WTC11 (cell line): ENCODE measurements around the gene AMBN.

Experiments
- CREM ChIP-seq: sonication (generic); formaldehyde crosslinking; IDR thresholded peaks from 2 replicates; pipeline ENCODE4 v1.8.1; 2022; ENCODE audit warnings: mild to moderate bottlenecking, missing genetic modification reagents, moderate library complexity
- IRF2 ChIP-seq: sonication (generic); formaldehyde crosslinking; IDR thresholded peaks from 2 replicates; pipeline ENCODE4 v1.8.0; 2022; ENCODE audit warnings: low read depth, missing genetic modification reagents, borderline replicate concordance
- NFYB ChIP-seq: sonication (generic); formaldehyde crosslinking; conservative IDR thresholded peaks from 2 replicates; pipeline ENCODE4 v1.8.0; 2022; ENCODE audit warnings: low read depth, missing genetic modification reagents
- NR2C2 ChIP-seq: sonication (generic); formaldehyde crosslinking; IDR thresholded peaks from 2 replicates; pipeline ENCODE4 v1.8.0; 2022; ENCODE audit warnings: mild to moderate bottlenecking, missing genetic modification reagents
- TCF7 ChIP-seq: sonication (generic); formaldehyde crosslinking; IDR thresholded peaks from 2 replicates; pipeline ENCODE4 v1.8.0; 2022; ENCODE audit warnings: mild to moderate bottlenecking, low read depth, missing genetic modification reagents, moderate library complexity
- ZBTB21 ChIP-seq: sonication (generic); formaldehyde crosslinking; IDR thresholded peaks from 2 replicates; pipeline ENCODE4 v1.8.1; 2023; ENCODE audit warnings: mild to moderate bottlenecking, missing genetic modification reagents, borderline replicate concordance
- TF ChIP-seq, protein P1 (sequence below): fragments of 200-600 bp; IDR thresholded peaks from 2 replicates; pipeline ENCODE4 v1.8.0; 2022; ENCODE audit warnings: antibody characterized with exemption
- TF ChIP-seq, protein P2 (sequence below): sonication (generic); formaldehyde crosslinking; IDR thresholded peaks from 2 replicates; pipeline ENCODE4 v1.8.0; 2023; ENCODE audit warnings: missing genetic modification reagents, mild to moderate bottlenecking, borderline replicate concordance
- TF ChIP-seq, protein P3 (sequence below): sonication (generic); formaldehyde crosslinking; conservative IDR thresholded peaks from 2 replicates; pipeline ENCODE4 v1.8.1; 2022; ENCODE audit warnings: mild to moderate bottlenecking, missing genetic modification reagents
- TF ChIP-seq, protein P4 (sequence below): sonication (generic); formaldehyde crosslinking; IDR thresholded peaks from 2 replicates; pipeline ENCODE4 v1.8.1; 2023; ENCODE audit warnings: mild to moderate bottlenecking, missing genetic modification reagents, moderate library complexity

DNA sequence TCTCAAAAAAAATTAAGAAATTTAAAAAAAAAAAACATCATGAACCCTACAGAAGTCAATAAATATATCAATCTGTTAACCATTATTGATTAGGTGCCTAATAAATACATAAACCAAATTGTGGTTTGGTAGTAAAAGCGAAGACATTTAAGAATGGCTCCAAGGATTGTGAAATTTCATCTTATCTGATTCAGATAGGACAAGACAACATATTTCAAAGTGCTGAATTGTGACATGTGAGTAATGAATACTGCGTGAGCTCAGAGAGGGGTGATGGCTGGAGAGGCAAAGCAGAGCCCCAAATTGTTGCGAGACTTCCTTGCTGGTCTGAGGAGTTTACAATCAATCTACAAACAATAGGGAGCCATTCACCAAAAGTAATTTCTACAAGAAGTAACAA is 8.2 kb downstream of the AMBN start:
- no peak for TF ChIP-seq CREM (CRISPR knock-in tag)
- no peak for TF ChIP-seq IRF2
- TF ChIP-seq, protein P1, sequence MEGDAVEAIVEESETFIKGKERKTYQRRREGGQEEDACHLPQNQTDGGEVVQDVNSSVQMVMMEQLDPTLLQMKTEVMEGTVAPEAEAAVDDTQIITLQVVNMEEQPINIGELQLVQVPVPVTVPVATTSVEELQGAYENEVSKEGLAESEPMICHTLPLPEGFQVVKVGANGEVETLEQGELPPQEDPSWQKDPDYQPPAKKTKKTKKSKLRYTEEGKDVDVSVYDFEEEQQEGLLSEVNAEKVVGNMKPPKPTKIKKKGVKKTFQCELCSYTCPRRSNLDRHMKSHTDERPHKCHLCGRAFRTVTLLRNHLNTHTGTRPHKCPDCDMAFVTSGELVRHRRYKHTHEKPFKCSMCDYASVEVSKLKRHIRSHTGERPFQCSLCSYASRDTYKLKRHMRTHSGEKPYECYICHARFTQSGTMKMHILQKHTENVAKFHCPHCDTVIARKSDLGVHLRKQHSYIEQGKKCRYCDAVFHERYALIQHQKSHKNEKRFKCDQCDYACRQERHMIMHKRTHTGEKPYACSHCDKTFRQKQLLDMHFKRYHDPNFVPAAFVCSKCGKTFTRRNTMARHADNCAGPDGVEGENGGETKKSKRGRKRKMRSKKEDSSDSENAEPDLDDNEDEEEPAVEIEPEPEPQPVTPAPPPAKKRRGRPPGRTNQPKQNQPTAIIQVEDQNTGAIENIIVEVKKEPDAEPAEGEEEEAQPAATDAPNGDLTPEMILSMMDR = no peak
- TF ChIP-seq, protein P2, sequence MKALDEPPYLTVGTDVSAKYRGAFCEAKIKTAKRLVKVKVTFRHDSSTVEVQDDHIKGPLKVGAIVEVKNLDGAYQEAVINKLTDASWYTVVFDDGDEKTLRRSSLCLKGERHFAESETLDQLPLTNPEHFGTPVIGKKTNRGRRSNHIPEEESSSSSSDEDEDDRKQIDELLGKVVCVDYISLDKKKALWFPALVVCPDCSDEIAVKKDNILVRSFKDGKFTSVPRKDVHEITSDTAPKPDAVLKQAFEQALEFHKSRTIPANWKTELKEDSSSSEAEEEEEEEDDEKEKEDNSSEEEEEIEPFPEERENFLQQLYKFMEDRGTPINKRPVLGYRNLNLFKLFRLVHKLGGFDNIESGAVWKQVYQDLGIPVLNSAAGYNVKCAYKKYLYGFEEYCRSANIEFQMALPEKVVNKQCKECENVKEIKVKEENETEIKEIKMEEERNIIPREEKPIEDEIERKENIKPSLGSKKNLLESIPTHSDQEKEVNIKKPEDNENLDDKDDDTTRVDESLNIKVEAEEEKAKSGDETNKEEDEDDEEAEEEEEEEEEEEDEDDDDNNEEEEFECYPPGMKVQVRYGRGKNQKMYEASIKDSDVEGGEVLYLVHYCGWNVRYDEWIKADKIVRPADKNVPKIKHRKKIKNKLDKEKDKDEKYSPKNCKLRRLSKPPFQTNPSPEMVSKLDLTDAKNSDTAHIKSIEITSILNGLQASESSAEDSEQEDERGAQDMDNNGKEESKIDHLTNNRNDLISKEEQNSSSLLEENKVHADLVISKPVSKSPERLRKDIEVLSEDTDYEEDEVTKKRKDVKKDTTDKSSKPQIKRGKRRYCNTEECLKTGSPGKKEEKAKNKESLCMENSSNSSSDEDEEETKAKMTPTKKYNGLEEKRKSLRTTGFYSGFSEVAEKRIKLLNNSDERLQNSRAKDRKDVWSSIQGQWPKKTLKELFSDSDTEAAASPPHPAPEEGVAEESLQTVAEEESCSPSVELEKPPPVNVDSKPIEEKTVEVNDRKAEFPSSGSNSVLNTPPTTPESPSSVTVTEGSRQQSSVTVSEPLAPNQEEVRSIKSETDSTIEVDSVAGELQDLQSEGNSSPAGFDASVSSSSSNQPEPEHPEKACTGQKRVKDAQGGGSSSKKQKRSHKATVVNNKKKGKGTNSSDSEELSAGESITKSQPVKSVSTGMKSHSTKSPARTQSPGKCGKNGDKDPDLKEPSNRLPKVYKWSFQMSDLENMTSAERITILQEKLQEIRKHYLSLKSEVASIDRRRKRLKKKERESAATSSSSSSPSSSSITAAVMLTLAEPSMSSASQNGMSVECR (CRISPR knock-in tag) = no peak
- TF ChIP-seq TCF7 (CRISPR knock-in tag) = no peak
- TF ChIP-seq NFYB (CRISPR knock-in tag) = no peak
- TF ChIP-seq, protein P3, sequence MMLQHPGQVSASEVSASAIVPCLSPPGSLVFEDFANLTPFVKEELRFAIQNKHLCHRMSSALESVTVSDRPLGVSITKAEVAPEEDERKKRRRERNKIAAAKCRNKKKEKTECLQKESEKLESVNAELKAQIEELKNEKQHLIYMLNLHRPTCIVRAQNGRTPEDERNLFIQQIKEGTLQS (CRISPR knock-in tag) = no peak
- no peak for TF ChIP-seq NR2C2 (CRISPR knock-in tag)
- TF ChIP-seq ZBTB21 (CRISPR knock-in tag) = no peak
- TF ChIP-seq, protein P4, sequence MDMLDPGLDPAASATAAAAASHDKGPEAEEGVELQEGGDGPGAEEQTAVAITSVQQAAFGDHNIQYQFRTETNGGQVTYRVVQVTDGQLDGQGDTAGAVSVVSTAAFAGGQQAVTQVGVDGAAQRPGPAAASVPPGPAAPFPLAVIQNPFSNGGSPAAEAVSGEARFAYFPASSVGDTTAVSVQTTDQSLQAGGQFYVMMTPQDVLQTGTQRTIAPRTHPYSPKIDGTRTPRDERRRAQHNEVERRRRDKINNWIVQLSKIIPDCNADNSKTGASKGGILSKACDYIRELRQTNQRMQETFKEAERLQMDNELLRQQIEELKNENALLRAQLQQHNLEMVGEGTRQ (CRISPR knock-in tag) = no peak
